Measurements from ENCODE around the gene PCDH9. TPM values are rescaled to one million over a fixed set of nuclear protein-coding genes. Genes with fewer than 3 reads are reported as not detected.

The PCDH9 gene
- total and polyA plus RNA-seq, 2 of the 4 experiments (the other 2 are of a cell fraction): 2.2 to 10.2 TPM

- Histone ChIP-seq H2BK20ac (ENCODE audit: low read depth, low read length) (no peak overlapping the region), H3K9ac (ENCODE audit: low read depth, low read length) (no peak overlapping the region), H4K20me1 (ENCODE audit: insufficient read depth, low read length) (no peaks in the 10 kb centered on the region), H3K27me3 (ENCODE audit: control insufficient read depth, insufficient read depth, low read length) (no peaks in the 10 kb centered on the region; the same call in 1 of the 2 replicates), H3K4ac (ENCODE audit: low read depth, low read length) (no peak overlapping the region), H2AFZ (replicated peaks; ENCODE audit: low read length, poor library complexity) (no peak overlapping the region), H3K4me2 (ENCODE audit: low read depth, low read length) (no peak overlapping the region), H3K9me3 (ENCODE audit: control insufficient read depth, insufficient read depth, low read length) (no peaks in the 10 kb centered on the region), H2BK5ac (ENCODE audit: low read depth, low read length, poor library complexity, severe bottlenecking) (no peak overlapping the region), H3K36me3 (ENCODE audit: control insufficient read depth, insufficient read depth, low read length) (no peaks in the 10 kb centered on the region), H3K4me3 (ENCODE audit: insufficient read depth, low read depth, low read length) (no peak overlapping the region), H3K4me1 (ENCODE audit: control insufficient read depth, insufficient read depth, low read length) (no peaks in the 10 kb centered on the region), H4K5ac (ENCODE audit: low read depth, low read length) (no peak overlapping the region), H3K23ac (ENCODE audit: low read depth, low read length) (no peak overlapping the region), H3K18ac (ENCODE audit: low read depth, low read length) (no peak overlapping the region), H4K8ac (ENCODE audit: low read depth in 2 of 2, low read length in 2 of 2) (no peak overlapping the region), H2BK120ac (ENCODE audit: low read depth, low read length) (no peak overlapping the region), H2BK15ac (ENCODE audit: low read depth, low read length) (no peak overlapping the region), H3K27ac (ENCODE audit: insufficient read depth, low read length) (no peak overlapping the region), H2AK5ac (ENCODE audit: low read depth, low read length) (no peak overlapping the region), H2AK9ac (replicated peaks; ENCODE audit: low read depth, low read length, poor library complexity) (no peak overlapping the region), H4K91ac (ENCODE audit: insufficient read depth, low read depth, low read length) (no peak overlapping the region), H3K14ac (replicated peaks; ENCODE audit: low read depth, low read length) (no peak overlapping the region), H3K9me1 (ENCODE audit: insufficient read depth, low read length) (no peaks in the 10 kb centered on the region), H3K56ac (ENCODE audit: extremely low read depth, insufficient read depth, low read length) (no peak overlapping the region), H3K79me1 (ENCODE audit: low read depth in 1 of 2, low read length in 2 of 2) (no peaks in the 10 kb centered on the region)
- BruUV-seq (replicated peaks): no TSS peak
- intact Hi-C loops (cut with micrococcal nuclease) (no loop called here), in situ Hi-C loops (cut with MboI; ENCODE audit: low sequenced_read_pairs) (no loop called here), dilution Hi-C loops (cut with HindIII; ENCODE audit: low sequenced_read_pairs, unreplicated experiment) (no loop called here)
- POLR2A ChIA-PET (ENCODE audit: unreplicated experiment): no interaction called here
- CTCF ChIA-PET: interaction anchor here (0.6 to 1.4 kb wide), 3 partner anchors 14 to 220 kb away, joined by 3 to 8 read pairs (median 3); no protein-coding TSS in a partner anchor
- TF ChIP-seq NFE2L2 (IDR thresholded peaks at IDR 0.05; ENCODE audit: low read depth, low read length) (no peak), CHD1 (IDR thresholded peaks at IDR 0.05; ENCODE audit: low read depth, low read length) (no peak), CEBPB (IDR thresholded peaks at IDR 0.05; ENCODE audit: low read depth, low read length) (no peak), CTCF (conservative IDR thresholded peaks at IDR 0.05; ENCODE audit: low read depth, low read length) (no peak), RAD21 (IDR thresholded peaks at IDR 0.05; ENCODE audit: low read length) (no peak), BHLHE40 (IDR thresholded peaks at IDR 0.05; ENCODE audit: low read depth, low read length) (no peak), SMC3 (IDR thresholded peaks at IDR 0.05; ENCODE audit: low read depth, low read length) (no peak), MAFK (IDR thresholded peaks at IDR 0.05; ENCODE audit: low read depth, low read length) (no peak), RCOR1 (IDR thresholded peaks at IDR 0.05; ENCODE audit: insufficient replicate concordance, low read length) (no peak), MAZ (IDR thresholded peaks at IDR 0.05; ENCODE audit: borderline replicate concordance, low read depth, low read length) (no peak), POLR2A (IDR thresholded peaks at IDR 0.05; ENCODE audit: low read depth, low read length) (no peak)
- TF ChIP-seq, protein P1, sequence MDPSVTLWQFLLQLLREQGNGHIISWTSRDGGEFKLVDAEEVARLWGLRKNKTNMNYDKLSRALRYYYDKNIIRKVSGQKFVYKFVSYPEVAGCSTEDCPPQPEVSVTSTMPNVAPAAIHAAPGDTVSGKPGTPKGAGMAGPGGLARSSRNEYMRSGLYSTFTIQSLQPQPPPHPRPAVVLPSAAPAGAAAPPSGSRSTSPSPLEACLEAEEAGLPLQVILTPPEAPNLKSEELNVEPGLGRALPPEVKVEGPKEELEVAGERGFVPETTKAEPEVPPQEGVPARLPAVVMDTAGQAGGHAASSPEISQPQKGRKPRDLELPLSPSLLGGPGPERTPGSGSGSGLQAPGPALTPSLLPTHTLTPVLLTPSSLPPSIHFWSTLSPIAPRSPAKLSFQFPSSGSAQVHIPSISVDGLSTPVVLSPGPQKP (IDR thresholded peaks at IDR 0.05; ENCODE audit: borderline replicate concordance, low read depth, low read length): no peak
- TF ChIP-seq, protein P2, sequence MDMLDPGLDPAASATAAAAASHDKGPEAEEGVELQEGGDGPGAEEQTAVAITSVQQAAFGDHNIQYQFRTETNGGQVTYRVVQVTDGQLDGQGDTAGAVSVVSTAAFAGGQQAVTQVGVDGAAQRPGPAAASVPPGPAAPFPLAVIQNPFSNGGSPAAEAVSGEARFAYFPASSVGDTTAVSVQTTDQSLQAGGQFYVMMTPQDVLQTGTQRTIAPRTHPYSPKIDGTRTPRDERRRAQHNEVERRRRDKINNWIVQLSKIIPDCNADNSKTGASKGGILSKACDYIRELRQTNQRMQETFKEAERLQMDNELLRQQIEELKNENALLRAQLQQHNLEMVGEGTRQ (IDR thresholded peaks at IDR 0.05; ENCODE audit: low read depth, low read length): no peak
- DNase-seq: no peak
- ATAC-seq (ENCODE audit: low read depth): no peak
Measured at GRCh38 chr13:66950666-66951065, 279.5 kb downstream of the PCDH9 start.

Measured in IMR-90 (cell line).